IMR-90 (cell line): ENCODE results near the gene B2M. TPM values are rescaled to one million over a fixed set of nuclear protein-coding genes. Genes with fewer than 3 reads are reported as not detected.

Experiments
- ATAC-seq: fragments of 200-7000 bp; cut with Tn5 transposase; 2 replicates; pipeline ENCODE4 v1.9.1; 2020; ENCODE audit warnings: low read depth, mild to moderate bottlenecking, moderate library complexity
- BruUV-seq: library from RNA; stranded (reverse); fragments of 400-500 nt; replicated peaks from 2 replicates; lab custom pipeline; 2021; lab: Mats Ljungman, UMichigan
- CTCF ChIA-PET: fragments of 300-600 bp; formaldehyde crosslinking; extraction: SDS; loops from one replicate; lab custom pipeline; 2021; ENCODE audit warnings: antibody characterized with exemption; lab: Yijun Ruan, JAX
- POLR2A ChIA-PET: fragments of 300-600 bp; sonication (Branson Sonifier 250); formaldehyde crosslinking; loops from one replicate; lab custom pipeline; 2022; ENCODE audit warnings: antibody characterized with exemption; ENCODE audit not compliant: unreplicated experiment; lab: Charles Lee
- DNase-seq: peaks from one replicate; pipeline ENCODE4 v3.0.0; 2013
- H2AFZ ChIP-seq: replicated peaks from 2 replicates; pipeline ENCODE3; 2013; ENCODE audit warnings: low read length, mild to moderate bottlenecking; ENCODE audit not compliant: poor library complexity
- H2AK5ac ChIP-seq: 2 replicates; pipeline ENCODE4 v1.6.1; 2013; ENCODE audit warnings: low read depth, low read length, inconsistent platforms
- H2AK9ac ChIP-seq: replicated peaks from 2 replicates; pipeline ENCODE3; 2013; ENCODE audit warnings: mild to moderate bottlenecking, low read depth, low read length, moderate library complexity; ENCODE audit not compliant: poor library complexity
- H2BK120ac ChIP-seq: 2 replicates; pipeline ENCODE4 v1.6.1; 2013; ENCODE audit warnings: low read depth, low read length, inconsistent platforms
- H2BK15ac ChIP-seq: 3 replicates; pipeline ENCODE4 v1.6.1; 2013; ENCODE audit warnings: low read depth, low read length, inconsistent platforms
- H2BK20ac ChIP-seq: 2 replicates; pipeline ENCODE4 v1.6.1; 2013; ENCODE audit warnings: low read depth, mild to moderate bottlenecking, inconsistent platforms, low read length, moderate library complexity
- H2BK5ac ChIP-seq: 2 replicates; pipeline ENCODE4 v1.6.1; 2013; ENCODE audit warnings: mild to moderate bottlenecking, low read depth, low read length, inconsistent platforms; ENCODE audit not compliant: poor library complexity, severe bottlenecking
- H3K14ac ChIP-seq: replicated peaks from 2 replicates; pipeline ENCODE4 v1.6.1; 2013; ENCODE audit warnings: low read depth, low read length, inconsistent platforms
- H3K18ac ChIP-seq: 2 replicates; pipeline ENCODE4 v1.6.1; 2013; ENCODE audit warnings: low read depth, low read length, control low read depth
- H3K23ac ChIP-seq: 2 replicates; pipeline ENCODE4 v1.6.1; 2013; ENCODE audit warnings: low read depth, low read length, inconsistent platforms
- H3K27ac ChIP-seq: 2 replicates; pipeline ENCODE4 v1.5.1; 2013; ENCODE audit warnings: mild to moderate bottlenecking, control low read depth, low read length; ENCODE audit not compliant: insufficient read depth
- H3K27me3 ChIP-seq: 2 replicates; pipeline ENCODE4 v1.6.1; 2013; ENCODE audit warnings: low read length; ENCODE audit not compliant: control insufficient read depth, insufficient read depth
- H3K36me3 ChIP-seq: 2 replicates; pipeline ENCODE4 v1.6.1; 2013; ENCODE audit warnings: low read length, mixed read lengths; ENCODE audit not compliant: control insufficient read depth, insufficient read depth
- H3K4ac ChIP-seq: 2 replicates; pipeline ENCODE4 v1.6.1; 2013; ENCODE audit warnings: low read depth, low read length, inconsistent platforms
- H3K4me1 ChIP-seq: 2 replicates; pipeline ENCODE4 v1.6.1; 2013; ENCODE audit warnings: low read length, mixed read lengths; ENCODE audit not compliant: control insufficient read depth, insufficient read depth
- H3K4me2 ChIP-seq: 2 replicates; pipeline ENCODE4 v1.6.1; 2013; ENCODE audit warnings: low read depth, mild to moderate bottlenecking, control low read depth, low read length, moderate library complexity
- H3K4me3 ChIP-seq: 2 replicates; pipeline ENCODE4 v1.5.1; 2013; ENCODE audit warnings: low read depth, mild to moderate bottlenecking, control low read depth, low read length, moderate library complexity; ENCODE audit not compliant: insufficient read depth
- H3K56ac ChIP-seq: 2 replicates; pipeline ENCODE4 v1.6.1; 2013; ENCODE audit warnings: low read length, inconsistent platforms; ENCODE audit not compliant: insufficient read depth; ENCODE audit errors: extremely low read depth
- H3K79me1 ChIP-seq, 2 experiments: 2 replicates each; pipeline ENCODE4 v1.6.1; 2013; ENCODE audit warnings: low read length in 2 of 2, inconsistent platforms in 1 of 2, low read depth in 1 of 2
- H3K9ac ChIP-seq: 2 replicates; pipeline ENCODE4 v1.6.1; 2013; ENCODE audit warnings: low read depth, low read length, control low read depth
- H3K9me1 ChIP-seq: 2 replicates; pipeline ENCODE4 v1.6.1; 2013; ENCODE audit warnings: low read length, inconsistent platforms; ENCODE audit not compliant: insufficient read depth
- H3K9me3 ChIP-seq: 2 replicates; pipeline ENCODE4 v1.6.1; 2013; ENCODE audit warnings: low read length; ENCODE audit not compliant: control insufficient read depth, insufficient read depth
- H4K20me1 ChIP-seq: 2 replicates; pipeline ENCODE4 v1.6.1; 2013; ENCODE audit warnings: low read length, inconsistent platforms; ENCODE audit not compliant: insufficient read depth
- H4K5ac ChIP-seq: 2 replicates; pipeline ENCODE4 v1.6.1; 2013; ENCODE audit warnings: mild to moderate bottlenecking, low read depth, low read length, control low read depth
- H4K8ac ChIP-seq, 2 experiments: 2 replicates each; pipeline ENCODE4 v1.6.1; 2013; ENCODE audit warnings: low read depth in 2 of 2, low read length in 2 of 2, control low read depth in 1 of 2, inconsistent platforms in 1 of 2
- H4K91ac ChIP-seq: 2 replicates; pipeline ENCODE4 v1.6.1; 2013; ENCODE audit warnings: low read depth, low read length, inconsistent platforms; ENCODE audit not compliant: insufficient read depth
- BHLHE40 ChIP-seq: fragments of 150-350 bp; IDR thresholded peaks from 2 replicates; pipeline ENCODE4 v1.6.1; 2016; ENCODE audit warnings: mild to moderate bottlenecking, low read depth, low read length
- POLR2A ChIP-seq: IDR thresholded peaks from 2 replicates; pipeline ENCODE4 v1.6.1; 2012; ENCODE audit warnings: mild to moderate bottlenecking, low read depth, low read length
- WGBS, 2 experiments: methylation state at CpG; one replicate each; pipeline versions ENCODE4 v1.1.5 to v1.1.7; 2013; ENCODE audit warnings: missing lambda C conversion rate in 2 of 2; ENCODE audit not compliant: insufficient read length in 1 of 2; ENCODE audit errors: extremely low coverage in 2 of 2; 5-methylcytosine and 5-hydroxymethylcytosine counted together
- dilution Hi-C: fragments of 300-500 bp; cut with HindIII; formaldehyde crosslinking; loops from one replicate; pipeline ENCODE4 v1.14.3; 2018; ENCODE audit warnings: low sequenced_read_pairs; ENCODE audit not compliant: unreplicated experiment
- in situ Hi-C: fragments of 300-500 bp; cut with MboI; formaldehyde crosslinking; loops from 3 replicates; pipeline ENCODE4 v1.14.3; 2019; ENCODE audit warnings: low sequenced_read_pairs, inconsistent platforms, mixed read lengths
- intact Hi-C: fragments of 100-400 bp; cut with micrococcal nuclease; formaldehyde crosslinking; loops from 2 replicates; pipeline ENCODE4 v1.10.0; 2022
- polyA plus RNA-seq, 3 experiments: library from polyadenylated mRNA; depleted of rRNA; stranded (reverse); fragments of >200 nt; gene quantifications; 2 replicates each; pipeline ENCODE4 v1.2.3, GENCODE V29; 2012; ENCODE audit warnings: low replicate concordance in 1 of 3
- total RNA-seq: library from RNA; depleted of rRNA; stranded (reverse); fragments of >200 nt; gene quantifications from 2 replicates; pipeline ENCODE4 v1.2.3, GENCODE V29; 2012

Gene B2M
- total and polyA plus RNA-seq, 2 of the 4 experiments (the other 2 are of a cell fraction) = 895 to 3,394 TPM

GRCh38 chr15:44675911-44676310, 35.4 kb upstream of the B2M start:
- ATAC-seq = no peak
- WGBS, 2 experiments = no CpG with 5 or more reads among the region's 5 CpGs
- no peak for DNase-seq

More at GRCh38 chr15:44675911-44676310, 35.4 kb upstream of the B2M start:
- H3K79me1 ChIP-seq = no peaks in the 10 kb centered on the region
- ChIA-PET POLR2A (no interaction called here), CTCF (no interaction called here)
- H3K56ac ChIP-seq = no peak overlapping the region
- H3K14ac ChIP-seq = no peak overlapping the region
- TF ChIP-seq POLR2A = no peak
- no peak for TF ChIP-seq BHLHE40
- H3K9me1 ChIP-seq = no peaks in the 10 kb centered on the region; the same call in 1 of the 2 replicates
- dilution Hi-C loops = no loop called here
- peaks cover 30% of the 10 kb centered on the region for H3K27me3 ChIP-seq
- H2AK5ac ChIP-seq = no peak overlapping the region
- intact Hi-C loops = no loop called here
- H3K4me3 ChIP-seq = no peak overlapping the region
- no peak overlapping the region for H4K8ac ChIP-seq
- no TSS peak for BruUV-seq
- in situ Hi-C loops = no loop called here
- H3K23ac ChIP-seq = no peak overlapping the region
- no peak overlapping the region for H2BK20ac ChIP-seq
- H3K36me3 ChIP-seq = no peaks in the 10 kb centered on the region
- H3K4me2 ChIP-seq = no peak overlapping the region
- H4K5ac ChIP-seq = no peak overlapping the region
- H4K20me1 ChIP-seq = no peaks in the 10 kb centered on the region
- no peak overlapping the region for H3K27ac ChIP-seq
- no peak overlapping the region for H2AK9ac ChIP-seq
- H2BK15ac ChIP-seq = no peak overlapping the region
- H2BK5ac ChIP-seq = no peak overlapping the region
- H4K91ac ChIP-seq = no peak overlapping the region
- H3K4ac ChIP-seq = no peak overlapping the region
- H3K9ac ChIP-seq = no peak overlapping the region
- no peak overlapping the region for H2BK120ac ChIP-seq
- no peak overlapping the region for H3K18ac ChIP-seq
- no peak overlapping the region for H2AFZ ChIP-seq
- no peaks in the 10 kb centered on the region for H3K4me1 ChIP-seq
- no peaks in the 10 kb centered on the region for H3K9me3 ChIP-seq
